ENCODE data around the gene CPEB3.
A peak's percentile ranks its signal among the peaks of the same experiment; 100 is the strongest.
"Not testable (repeated sequence)": the region's sequence is repeated elsewhere in the genome, so short reads cannot be mapped to it uniquely, and the experiment has no call there.

The CPEB3 gene

GRCh38 chr10:92150823-92151222 lies 140.1 kb downstream of the CPEB3 start:
- DNase-seq (ENCODE audit: low read depth, low spot score) = no peak
- H3K27ac ChIP-seq = no peak overlapping the region

GRCh38 chr10:92149261-92149660 lies 141.6 kb downstream of the CPEB3 start:
- H3K27ac ChIP-seq = no peak overlapping the region

DNA sequence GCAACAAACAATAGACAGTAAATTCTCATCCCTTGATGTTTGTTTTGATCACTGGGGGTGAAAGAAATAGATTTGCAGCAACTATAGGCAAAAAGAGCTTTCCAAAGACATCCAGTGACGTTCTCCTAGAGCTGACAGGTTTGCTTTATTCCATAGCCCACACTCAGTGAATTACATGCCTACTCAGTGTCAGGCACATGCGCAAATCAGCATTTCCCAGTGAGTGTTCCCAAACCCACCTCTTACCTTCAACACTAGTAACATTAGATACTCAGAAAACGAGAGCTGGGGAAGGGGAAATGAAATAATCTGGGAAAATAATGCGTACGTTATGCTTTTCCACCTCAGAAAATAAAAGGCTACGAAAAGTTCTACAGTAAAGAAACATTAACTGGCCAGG lies 144.1 kb downstream of the CPEB3 start:
- no peak for DNase-seq (ENCODE audit: low read depth, low spot score)
- no peak overlapping the region for H3K27ac ChIP-seq

More at GRCh38 chr10:92149261-92149660, 141.6 kb downstream of the CPEB3 start:
- DNase-seq (ENCODE audit: low read depth, low spot score) = no peak

DNA sequence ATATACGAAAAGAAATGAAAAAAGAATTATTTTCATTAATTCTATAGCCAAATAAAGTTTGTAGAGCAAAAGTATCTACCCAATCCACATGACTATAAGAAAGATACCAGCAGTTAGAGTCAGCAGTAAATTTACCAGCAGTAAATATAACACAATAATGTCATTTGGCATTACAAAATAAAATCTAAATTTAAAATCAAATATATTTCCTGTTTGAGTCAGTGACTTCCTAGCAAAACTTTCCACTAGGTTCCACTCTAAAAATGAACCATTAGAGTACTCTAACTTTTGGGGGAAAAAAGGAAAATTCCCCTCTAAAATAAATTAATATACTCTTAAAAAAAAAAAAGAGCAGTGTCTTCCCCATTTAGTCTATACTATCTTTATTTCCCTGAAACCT lies 144.8 kb downstream of the CPEB3 start:
- no peak for DNase-seq (ENCODE audit: low read depth, low spot score)
- H3K27ac ChIP-seq = no peak overlapping the region

- no peak for DNase-seq (ENCODE audit: low read depth, low spot score)
- H3K27ac ChIP-seq = no peak overlapping the region
These were observed 147.9 kb downstream of the CPEB3 start for GRCh38 chr10:92142949-92143348.

- no peak overlapping the region for H3K27ac ChIP-seq
- DNase-seq (ENCODE audit: low read depth, low spot score) = no peak
These were observed 148.4 kb downstream of the CPEB3 start for GRCh38 chr10:92142512-92142911.

- DNase-seq (ENCODE audit: low read depth, low spot score); H3K27ac ChIP-seq: not testable (repeated sequence)
These were observed 149.7 kb downstream of the CPEB3 start for GRCh38 chr10:92141147-92141546.

GRCh38 chr10:92134049-92134448 lies 156.8 kb downstream of the CPEB3 start:
- DNase-seq (ENCODE audit: low read depth, low spot score); H3K27ac ChIP-seq: not testable (repeated sequence)

GRCh38 chr10:92131275-92131820 lies 159.5 kb downstream of the CPEB3 start:
- no peak overlapping the region for H3K27ac ChIP-seq
- no peak for DNase-seq (ENCODE audit: low read depth, low spot score)

GRCh38 chr10:92130622-92131274 lies 160.1 kb downstream of the CPEB3 start:
- H3K27ac ChIP-seq = no peak overlapping the region
- no peak for DNase-seq (ENCODE audit: low read depth, low spot score)

DNA sequence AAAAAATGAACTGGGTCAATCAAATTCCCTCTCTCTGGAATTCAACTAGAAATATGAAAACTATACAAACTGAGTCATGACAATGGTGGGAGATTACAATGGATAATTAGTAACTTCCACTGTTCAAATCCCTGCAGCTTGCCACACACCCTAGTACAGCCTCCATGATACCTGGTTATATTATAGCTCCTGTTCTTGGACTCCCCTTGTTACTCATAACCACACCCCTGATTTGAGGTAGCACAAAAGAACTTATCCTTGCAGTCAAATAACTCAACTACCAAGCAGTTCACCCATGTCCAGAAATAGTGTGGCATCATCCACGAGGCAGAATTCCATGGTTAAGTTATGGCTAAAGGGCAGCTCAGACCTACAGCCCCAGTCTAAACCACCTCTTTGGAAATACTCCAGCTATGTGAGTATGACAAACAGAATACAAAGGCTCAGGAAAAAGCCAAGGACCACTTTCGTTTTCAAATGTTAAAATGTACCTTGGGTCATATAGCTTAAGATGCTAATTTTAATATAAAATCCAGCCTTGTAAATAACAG lies 164.7 kb downstream of the CPEB3 start:
- DNase-seq (ENCODE audit: low read depth, low spot score) = no peak
- H3K27ac ChIP-seq = no peak overlapping the region

DNA sequence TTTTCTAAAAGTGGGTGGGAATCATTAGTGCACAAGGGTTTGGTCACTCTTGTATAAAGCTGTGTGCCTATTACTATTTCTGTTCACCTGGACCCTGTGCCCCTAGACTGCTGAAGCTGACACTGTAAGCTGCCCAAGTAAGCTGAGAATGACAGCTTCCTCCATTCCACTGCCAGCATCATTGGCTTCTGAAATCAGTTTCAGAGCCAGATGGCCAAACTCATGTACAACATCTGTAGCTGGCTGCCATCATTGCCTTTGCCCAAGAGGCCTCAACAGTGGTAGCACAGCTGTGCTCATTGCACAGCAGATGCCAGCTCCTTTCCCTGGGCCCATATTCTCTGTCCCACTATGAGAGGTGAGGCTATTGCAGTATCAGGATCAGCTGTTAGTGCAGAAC lies 165.7 kb downstream of the CPEB3 start:
- peak overlapping the region; percentile 42 for H3K27ac ChIP-seq
- DNase-seq (ENCODE audit: low read depth, low spot score) = no peak

DNA sequence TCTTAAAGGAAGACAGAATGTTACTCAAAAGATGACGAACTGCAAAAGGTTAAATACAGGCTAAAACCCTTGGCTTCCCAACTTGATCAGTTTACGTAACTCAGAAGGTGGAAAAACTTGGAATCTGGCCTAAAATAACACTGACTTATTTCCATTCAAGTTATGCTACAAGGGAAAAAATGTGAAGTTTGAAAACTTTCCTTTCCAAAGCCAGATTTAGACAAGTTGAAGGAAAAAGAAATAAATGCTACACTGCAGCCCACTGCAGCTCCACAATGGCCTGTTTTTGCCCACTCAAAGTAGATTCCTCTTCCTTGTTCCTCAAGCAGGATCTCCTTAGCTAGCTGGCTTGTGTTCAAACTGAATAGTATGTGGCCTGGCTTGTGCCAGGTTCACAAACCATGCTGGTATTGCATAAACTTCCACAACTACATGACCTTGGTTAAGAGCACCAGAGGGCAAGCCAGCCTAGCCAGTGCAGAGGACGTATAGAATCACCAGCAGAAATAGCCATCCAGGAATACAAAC lies 166.2 kb downstream of the CPEB3 start:
- peak; percentile 27 for DNase-seq (ENCODE audit: low read depth, low spot score)
- H3K27ac ChIP-seq = peak overlapping the region; percentile 42

- peak overlapping the region; percentile 42 for H3K27ac ChIP-seq
- DNase-seq (ENCODE audit: low read depth, low spot score) = no peak
These were observed 166.9 kb downstream of the CPEB3 start for GRCh38 chr10:92124020-92124419.

DNA sequence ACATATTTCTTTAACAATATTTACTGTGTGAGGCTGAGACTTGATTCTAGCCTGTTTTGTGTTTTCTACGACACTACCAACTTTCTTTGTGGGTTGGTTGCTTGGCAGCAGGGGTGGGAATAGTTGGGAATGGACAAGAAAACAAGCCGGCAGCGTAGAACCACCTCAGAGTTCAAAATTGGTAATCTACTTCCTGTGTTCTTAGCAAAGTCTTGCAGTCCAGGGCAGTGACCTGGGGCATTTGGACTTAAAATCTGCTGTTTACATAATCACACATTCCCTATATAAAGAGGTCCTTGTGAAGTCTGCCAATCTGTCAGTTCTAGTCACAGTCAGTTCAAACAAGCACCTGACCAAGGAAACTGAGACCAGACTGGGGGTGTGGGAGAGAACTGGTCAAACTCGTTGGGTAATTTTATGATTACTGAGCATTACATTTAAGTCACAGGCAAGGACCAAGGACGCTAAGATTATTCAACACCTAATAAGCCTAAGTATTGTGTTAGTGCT lies 167.9 kb downstream of the CPEB3 start:
- H3K27ac ChIP-seq = peak overlapping the region; percentile 42
- DNase-seq (ENCODE audit: low read depth, low spot score) = peak; percentile 44

DNA sequence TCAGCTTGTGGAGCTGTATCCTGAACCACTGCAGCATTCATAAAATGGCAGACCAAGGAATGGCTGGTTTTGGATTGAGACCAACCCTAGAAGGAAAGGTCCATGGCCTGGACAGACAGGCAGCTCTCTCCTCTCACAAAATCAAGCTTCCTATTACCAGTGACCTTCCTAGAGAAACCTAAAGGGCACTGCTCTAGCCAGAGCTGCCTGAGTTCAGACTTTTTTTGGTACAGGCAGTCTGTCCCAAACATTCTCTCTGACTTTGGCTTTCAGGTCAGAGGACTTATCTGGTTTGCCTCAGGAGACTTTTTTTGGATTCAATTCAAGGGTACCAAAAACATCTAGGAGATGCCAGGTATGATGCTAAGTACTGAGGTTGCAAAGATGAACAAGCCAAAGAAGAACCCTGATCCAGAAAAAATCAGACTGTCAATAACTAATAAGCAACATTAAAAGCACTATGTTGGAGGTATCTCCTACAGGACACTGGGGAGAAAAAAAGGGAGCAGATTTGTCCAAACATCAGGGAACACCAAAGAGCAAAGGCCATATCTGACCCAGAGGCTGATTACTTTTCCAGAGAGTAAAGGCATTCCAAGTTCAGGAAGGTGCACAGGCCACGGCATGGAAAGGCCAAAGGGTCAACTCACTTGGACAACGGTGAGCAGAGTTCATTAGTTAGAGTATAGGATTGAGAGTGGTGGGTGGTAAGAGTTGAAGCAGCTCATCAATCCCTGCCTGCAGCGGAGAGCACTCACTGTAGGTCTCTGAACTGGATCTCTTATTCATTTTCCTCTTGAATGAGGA lies 169.0 kb downstream of the CPEB3 start:
- no peak for DNase-seq (ENCODE audit: low read depth, low spot score)
- no peak overlapping the region for H3K27ac ChIP-seq

DNA sequence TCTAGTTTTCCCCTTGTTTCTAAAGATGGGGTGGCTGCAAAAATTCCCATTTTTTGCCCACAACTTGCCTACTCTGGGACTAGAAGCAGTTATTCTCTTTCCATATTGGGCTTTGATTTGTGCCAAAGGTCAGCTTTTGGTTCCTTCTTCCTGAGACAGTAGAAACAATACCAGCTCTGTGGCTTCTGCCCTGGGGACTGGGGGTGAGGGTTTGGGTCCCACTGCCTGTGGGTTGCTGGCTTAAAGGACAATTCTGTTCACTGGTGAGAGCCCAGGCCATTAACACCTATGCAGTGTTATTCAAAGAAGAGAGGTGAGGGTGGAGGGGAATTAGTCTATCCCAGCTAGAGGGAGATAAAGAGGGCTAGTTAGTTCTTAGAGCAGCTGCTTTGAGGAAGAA lies 171.5 kb downstream of the CPEB3 start:
- no peak overlapping the region for H3K27ac ChIP-seq
- no peak for DNase-seq (ENCODE audit: low read depth, low spot score)

- H3K27ac ChIP-seq; DNase-seq (ENCODE audit: low read depth, low spot score): not testable (repeated sequence)
These were observed 176.0 kb downstream of the CPEB3 start for GRCh38 chr10:92114917-92115316.

GRCh38 chr10:92113911-92114600 lies 176.8 kb downstream of the CPEB3 start:
- H3K27ac ChIP-seq = no peak overlapping the region
- DNase-seq (ENCODE audit: low read depth, low spot score) = no peak

GRCh38 chr10:92112462-92112861 lies 178.4 kb downstream of the CPEB3 start:
- DNase-seq (ENCODE audit: low read depth, low spot score) = no peak
- no peak overlapping the region for H3K27ac ChIP-seq

Data from epithelial cell of prostate (primary cell).